PC-3 (cell line): ENCODE measurements around the gene ANGPTL1. TPM values are rescaled to one million over a fixed set of nuclear protein-coding genes. Genes with fewer than 3 reads are reported as not detected.
A peak's percentile ranks its signal among the peaks of the same experiment; 100 is the strongest.

Experiments used
- ATAC-seq: fragments of 200-7000 bp; cut with Tn5 transposase; 2 replicates; pipeline ENCODE4 v1.9.1; 2020; ENCODE audit warnings: mild to moderate bottlenecking, moderate library complexity
- Bru-seq: library from RNA; stranded (reverse); fragments of 400-500 nt; gene quantifications from one replicate; lab custom pipeline; 2021; lab: Mats Ljungman, UMichigan
- BruChase-seq, 2 experiments: library from RNA; stranded (reverse); fragments of 400-500 nt; gene quantifications; one replicate each; lab custom pipeline; 2021; lab: Mats Ljungman, UMichigan
- BruUV-seq: library from RNA; stranded (reverse); fragments of 400-500 nt; replicated peaks from 2 replicates; lab custom pipeline; 2021; lab: Mats Ljungman, UMichigan
- CTCF ChIA-PET: fragments of 300-600 bp; sonication (Branson Sonifier 250); formaldehyde crosslinking; loops from one replicate; lab custom pipeline; 2022; ENCODE audit warnings: antibody characterized with exemption; lab: Charles Lee
- POLR2A ChIA-PET: fragments of 300-600 bp; sonication (Branson Sonifier 250); formaldehyde crosslinking; loops from one replicate; lab custom pipeline; 2022; ENCODE audit warnings: antibody characterized with exemption; ENCODE audit not compliant: unreplicated experiment; lab: Charles Lee
- DNase-seq: peaks from one replicate; pipeline ENCODE4 v3.0.0-alpha.2; 2015
- H2AFZ ChIP-seq: fragments of 300-600 bp; sonication (generic); 2 replicates; pipeline ENCODE4 v1.6.0; 2016; ENCODE audit warnings: antibody characterized with exemption, low read length
- H3F3A ChIP-seq: fragments of 300-600 bp; sonication (generic); one replicate; pipeline ENCODE4 v1.6.0; 2017; ENCODE audit warnings: antibody characterized with exemption, low read length, control low read depth, mild to moderate bottlenecking; ENCODE audit not compliant: unreplicated experiment
- H3K27ac ChIP-seq: fragments of 300-600 bp; sonication (generic); 2 replicates; pipeline ENCODE4 v1.5.1; 2016; ENCODE audit warnings: mild to moderate bottlenecking, low read length
- H3K27me3 ChIP-seq: fragments of 300-600 bp; sonication (generic); 2 replicates; pipeline ENCODE4 v1.6.1; 2016; ENCODE audit warnings: low read length, mixed read lengths
- H3K36me3 ChIP-seq: fragments of 300-600 bp; sonication (generic); 2 replicates; pipeline ENCODE4 v1.6.1; 2016; ENCODE audit warnings: low read depth, mixed run types, low read length, mixed read lengths
- H3K4me1 ChIP-seq: fragments of 300-600 bp; sonication (generic); 2 replicates; pipeline ENCODE4 v1.5.1; 2016; ENCODE audit warnings: low read length; ENCODE audit not compliant: insufficient read depth
- H3K4me2 ChIP-seq: fragments of 300-600 bp; sonication (generic); 2 replicates; pipeline ENCODE4 v1.6.0; 2016; ENCODE audit warnings: low read length
- H3K4me3 ChIP-seq: fragments of 300-600 bp; sonication (generic); 2 replicates; pipeline ENCODE4 v1.5.1; 2016; ENCODE audit warnings: mild to moderate bottlenecking, low read length, mixed read lengths
- H3K79me2 ChIP-seq: fragments of 300-600 bp; sonication (generic); 2 replicates; pipeline ENCODE4 v1.6.1; 2017; ENCODE audit warnings: low read length, mixed read lengths
- H3K9ac ChIP-seq: fragments of 300-600 bp; sonication (generic); 2 replicates; pipeline ENCODE4 v1.6.0; 2016; ENCODE audit warnings: mild to moderate bottlenecking, low read length
- H3K9me2 ChIP-seq: fragments of 300-600 bp; sonication (generic); replicated peaks from 2 replicates; pipeline ENCODE4 v1.6.1; 2016; ENCODE audit warnings: mixed run types, low read length, mixed read lengths
- H3K9me3 ChIP-seq: fragments of 300-600 bp; sonication (generic); 2 replicates; pipeline ENCODE4 v1.6.1; 2016; ENCODE audit warnings: low read length, mixed read lengths
- H4K20me1 ChIP-seq: fragments of 300-600 bp; sonication (generic); 2 replicates; pipeline ENCODE4 v1.6.1; 2016; ENCODE audit warnings: low read length, mixed read lengths
- EZH2 ChIP-seq: fragments of 300-600 bp; sonication (generic); IDR thresholded peaks from one replicate; pipeline ENCODE4 v1.6.1; 2017; ENCODE audit warnings: antibody characterized with exemption, mild to moderate bottlenecking, low read length; ENCODE audit not compliant: unreplicated experiment
- EZH2phosphoT487 ChIP-seq: fragments of 300-600 bp; sonication (generic); IDR thresholded peaks from 2 replicates; pipeline ENCODE4 v1.6.1; 2018; ENCODE audit warnings: mild to moderate bottlenecking, antibody characterized with exemption, low read length, borderline replicate concordance
- intact Hi-C: fragments of 100-400 bp; cut with micrococcal nuclease; formaldehyde crosslinking; loops from 2 replicates; pipeline ENCODE4 v1.9.0; 2023
- long read RNA-seq: library from polyadenylated mRNA; unstranded; transcript quantifications from one replicate; pipeline ENCODE4 v2.0.0, GENCODE V29; 2021; ENCODE audit not compliant: unreplicated experiment
- total RNA-seq: library from RNA; depleted of rRNA; stranded (reverse); fragments of >200 nt; gene quantifications from 2 replicates; pipeline ENCODE4 v1.2.3, GENCODE V29; 2014; rRNA removed
- TF ChIP-seq, protein P1 (sequence below): fragments of 300-600 bp; sonication (generic); conservative IDR thresholded peaks from 2 replicates; pipeline ENCODE4 v1.5.1; 2017; ENCODE audit warnings: antibody characterized with exemption, low read depth, mild to moderate bottlenecking, low read length

Gene ANGPTL1, protein sequence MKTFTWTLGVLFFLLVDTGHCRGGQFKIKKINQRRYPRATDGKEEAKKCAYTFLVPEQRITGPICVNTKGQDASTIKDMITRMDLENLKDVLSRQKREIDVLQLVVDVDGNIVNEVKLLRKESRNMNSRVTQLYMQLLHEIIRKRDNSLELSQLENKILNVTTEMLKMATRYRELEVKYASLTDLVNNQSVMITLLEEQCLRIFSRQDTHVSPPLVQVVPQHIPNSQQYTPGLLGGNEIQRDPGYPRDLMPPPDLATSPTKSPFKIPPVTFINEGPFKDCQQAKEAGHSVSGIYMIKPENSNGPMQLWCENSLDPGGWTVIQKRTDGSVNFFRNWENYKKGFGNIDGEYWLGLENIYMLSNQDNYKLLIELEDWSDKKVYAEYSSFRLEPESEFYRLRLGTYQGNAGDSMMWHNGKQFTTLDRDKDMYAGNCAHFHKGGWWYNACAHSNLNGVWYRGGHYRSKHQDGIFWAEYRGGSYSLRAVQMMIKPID
- total RNA-seq = not detected in 2 replicates
- not detected for Bru-seq, nascent RNA
- BruChase-seq, experiment 1, labeled RNA remaining after a 6-hour chase = percentile 4 among the genes with signal in this experiment
- BruChase-seq, experiment 2, labeled RNA remaining after a 2-hour chase = not detected
- long read RNA-seq, partial matches to known transcripts = 0 of 4 reads
- long read RNA-seq, other reads (novel, unspliced or antisense) = 4 of 4 reads

DNA sequence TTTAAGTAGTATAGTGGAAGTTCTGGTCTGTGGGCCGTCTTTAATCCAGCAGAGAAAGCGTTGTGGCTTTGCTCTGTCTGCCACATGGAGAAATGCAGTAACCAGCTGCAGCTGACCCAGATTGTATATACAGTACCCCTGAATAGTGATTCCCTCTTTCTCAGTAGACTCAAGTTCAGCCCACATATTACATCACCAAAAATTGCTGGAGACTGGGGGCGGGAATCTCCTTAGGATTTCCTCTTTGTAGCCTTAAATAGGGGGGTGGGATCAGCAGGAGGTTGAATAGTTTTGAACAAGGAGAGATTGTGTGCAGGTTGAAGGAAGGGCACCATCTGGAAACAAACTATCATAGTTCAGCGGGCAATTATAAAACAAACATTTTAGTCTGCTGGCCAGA is at the start of gene ANGPTL1:
TSS of gene ANGPTL1 (minus strand) at position 134 of the 400 bp plus-strand sequence. CDS start 5,301 bp downstream, outside the sequence.
- H3K4me1 ChIP-seq = no peaks in the 10 kb centered on the region
- CTCF ChIA-PET = no interaction called here
- no peaks in the 10 kb centered on the region for H3F3A ChIP-seq
- TF ChIP-seq EZH2 (no peak), EZH2phosphoT487 (no peak)
- TF ChIP-seq, protein P1, sequence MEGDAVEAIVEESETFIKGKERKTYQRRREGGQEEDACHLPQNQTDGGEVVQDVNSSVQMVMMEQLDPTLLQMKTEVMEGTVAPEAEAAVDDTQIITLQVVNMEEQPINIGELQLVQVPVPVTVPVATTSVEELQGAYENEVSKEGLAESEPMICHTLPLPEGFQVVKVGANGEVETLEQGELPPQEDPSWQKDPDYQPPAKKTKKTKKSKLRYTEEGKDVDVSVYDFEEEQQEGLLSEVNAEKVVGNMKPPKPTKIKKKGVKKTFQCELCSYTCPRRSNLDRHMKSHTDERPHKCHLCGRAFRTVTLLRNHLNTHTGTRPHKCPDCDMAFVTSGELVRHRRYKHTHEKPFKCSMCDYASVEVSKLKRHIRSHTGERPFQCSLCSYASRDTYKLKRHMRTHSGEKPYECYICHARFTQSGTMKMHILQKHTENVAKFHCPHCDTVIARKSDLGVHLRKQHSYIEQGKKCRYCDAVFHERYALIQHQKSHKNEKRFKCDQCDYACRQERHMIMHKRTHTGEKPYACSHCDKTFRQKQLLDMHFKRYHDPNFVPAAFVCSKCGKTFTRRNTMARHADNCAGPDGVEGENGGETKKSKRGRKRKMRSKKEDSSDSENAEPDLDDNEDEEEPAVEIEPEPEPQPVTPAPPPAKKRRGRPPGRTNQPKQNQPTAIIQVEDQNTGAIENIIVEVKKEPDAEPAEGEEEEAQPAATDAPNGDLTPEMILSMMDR = no peak
- no peaks in the 10 kb centered on the region for H4K20me1 ChIP-seq
- no peaks in the 10 kb centered on the region for H3K27me3 ChIP-seq
- H3K4me2 ChIP-seq = no peak within 1 kb of the TSS
- ATAC-seq (no peak), DNase-seq (no peak)
- POLR2A ChIA-PET = no interaction called here
- no peak within 1 kb of the TSS for H3K27ac ChIP-seq
- no peaks in the 10 kb centered on the region for H3K36me3 ChIP-seq
- no peak within 1 kb of the TSS for H2AFZ ChIP-seq
- no peaks in the 10 kb centered on the region for H3K9me2 ChIP-seq
- BruUV-seq = no TSS peak
- intact Hi-C loops = no loop called here
- no peaks in the 10 kb centered on the region for H3K79me2 ChIP-seq
- no peak within 1 kb of the TSS for H3K4me3 ChIP-seq
- no peaks in the 10 kb centered on the region for H3K9me3 ChIP-seq
- H3K9ac ChIP-seq = no peak within 1 kb of the TSS

DNA sequence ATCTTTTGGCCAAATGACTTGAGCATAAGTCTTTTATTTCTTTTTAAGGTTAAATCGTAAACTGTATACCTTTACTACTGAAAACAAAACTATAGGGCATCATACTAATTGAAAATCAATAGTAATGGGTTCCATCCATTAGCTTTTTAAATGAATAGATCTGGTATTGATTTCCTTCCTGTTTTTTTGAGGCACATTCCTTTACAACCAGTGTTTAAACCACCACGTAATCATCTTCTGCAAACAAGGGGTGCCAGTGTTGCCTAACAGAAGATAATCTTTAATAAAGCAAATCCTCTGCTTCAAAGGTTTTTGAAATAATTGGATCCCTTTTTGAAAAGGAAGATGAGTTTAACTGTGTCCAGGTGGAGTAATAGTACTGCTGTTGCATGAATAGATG is 48.7 kb upstream of the ANGPTL1 start:
- H3F3A ChIP-seq = no peaks in the 10 kb centered on the region
- no peak overlapping the region for H3K9ac ChIP-seq
- DNase-seq = no peak
- no peaks in the 10 kb centered on the region for H3K9me3 ChIP-seq
- POLR2A ChIA-PET = no interaction called here
- no peaks in the 10 kb centered on the region for H3K79me2 ChIP-seq
- H4K20me1 ChIP-seq = no peaks in the 10 kb centered on the region
- no peaks in the 10 kb centered on the region; the same call in 1 of the 2 replicates for H3K36me3 ChIP-seq
- no peak overlapping the region for H2AFZ ChIP-seq
- CTCF ChIA-PET = no interaction called here
- H3K27me3 ChIP-seq = no peaks in the 10 kb centered on the region
- no peak overlapping the region for H3K4me3 ChIP-seq
- H3K4me2 ChIP-seq = no peak overlapping the region
- no peaks in the 10 kb centered on the region for H3K4me1 ChIP-seq
- ATAC-seq = no peak
- BruUV-seq = no TSS peak
- TF ChIP-seq EZH2phosphoT487 (no peak), EZH2 (no peak)
- TF ChIP-seq, protein P1 = no peak
- no peaks in the 10 kb centered on the region for H3K9me2 ChIP-seq
- no peak overlapping the region for H3K27ac ChIP-seq
- intact Hi-C loops = no loop called here
